ENCODE data around the gene TGFB1. TPM values are rescaled to one million over a fixed set of nuclear protein-coding genes. Genes with fewer than 3 reads are reported as not detected.

The TGFB1 gene
- total and polyA plus RNA-seq, 9 of the 15 experiments (the other 6 are each of a cell fraction or from before 2014, with no cell fraction given): 0.24 to 159 (median 17.2) TPM

DNA sequence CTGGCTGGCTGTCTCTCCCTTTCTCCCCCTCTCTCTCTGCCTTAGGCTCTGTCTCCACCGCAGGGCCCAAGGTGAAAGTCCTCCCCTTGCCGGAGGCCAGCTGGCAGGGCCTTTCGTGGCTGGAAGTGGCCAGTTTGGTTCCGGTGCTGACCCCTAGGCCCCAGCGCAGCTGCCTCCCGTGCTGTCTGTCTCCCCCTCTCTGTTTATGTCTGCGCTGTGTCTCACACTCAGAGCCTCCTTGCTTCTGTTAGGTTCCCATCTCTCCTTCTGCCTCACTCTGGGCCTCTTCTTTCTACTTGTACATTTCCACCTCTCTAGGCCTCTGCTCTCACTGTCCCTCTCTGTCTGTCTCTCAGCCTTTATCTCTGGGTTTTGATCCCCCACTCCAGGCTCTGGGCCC is 30.7 kb downstream of the TGFB1 start:
- in situ Hi-C loops (cut with MboI) (loop anchor here (25.0 kb wide), 1 partner anchor 239 kb away; no protein-coding TSS in a partner anchor), intact Hi-C loops (cut with micrococcal nuclease) (loop anchor here (1.0 to 10.0 kb wide), 3 partner anchors 29 to 242 kb away; partner anchors contain the start of gene DMAC2)
- POLR2A ChIA-PET: interaction anchor here (0.6 kb wide), 1 partner anchor 1184 kb away, joined by 3 read pairs; no protein-coding TSS in a partner anchor
- H3K79me2 ChIP-seq (ENCODE audit: control insufficient read depth, insufficient read depth, low read length): peaks cover 44% of the 10 kb centered on the region
- peaks cover 8% of the 10 kb centered on the region; the same call in 1 of the 2 replicates for H4K20me1 ChIP-seq (replicated peaks; ENCODE audit: control insufficient read depth, insufficient read depth, low read length)
- peak overlapping the region; percentile 95 for H3K27ac ChIP-seq (ENCODE audit: extremely low read depth, low read depth, low read length)
- H3K9me1 ChIP-seq (ENCODE audit: control insufficient read depth, insufficient read depth, low read length): peaks cover 9% of the 10 kb centered on the region
- peak overlapping the region; percentile 73 to 92 for H3K9ac ChIP-seq (ENCODE audit: insufficient read depth in 1 of 2, low read depth in 2 of 2, low read length in 2 of 2)
- 18% methylated on average over 7 of the region's 7 CpGs for WGBS (ENCODE audit: insufficient coverage, low coverage, missing lambda C conversion rate)
- FAIRE-seq (peak; percentile 76), DNase-seq (ENCODE audit: extremely low read depth in 1 of 4, low spot score in 3 of 4) (no peak), ATAC-seq (peak; percentile 4)
- CTCF ChIA-PET (ENCODE audit: low intra/inter-chr PET ratio): no interaction called here
- H2AFZ ChIP-seq (ENCODE audit: low read depth, low read length): no peak overlapping the region
- peaks cover 79% of the 10 kb centered on the region for H3K36me3 ChIP-seq (ENCODE audit: control insufficient read depth, insufficient read depth, low read length)
- peaks cover 59 to 74% of the 10 kb centered on the region in 2 experiments for H3K4me1 ChIP-seq (replicated peaks in 1 of 2; ENCODE audit: control insufficient read depth in 2 of 2, insufficient read depth in 2 of 2, low read length in 2 of 2)
- peak overlapping the region; percentile 74 for H3K4me2 ChIP-seq (ENCODE audit: insufficient read depth, low read length)
- H3K27me3 ChIP-seq (ENCODE audit: control insufficient read depth in 2 of 2, insufficient read depth in 2 of 2, low read length in 2 of 2): no peaks in the 10 kb centered on the region
- H3K4me3 ChIP-seq: peak overlapping the region; percentile 13; the same call in 1 of the 2 replicates
- no peaks in the 10 kb centered on the region for H3K9me3 ChIP-seq (replicated peaks; ENCODE audit: control insufficient read depth, insufficient read depth, low read depth, low read length)
- BruUV-seq (replicated peaks): no TSS peak
- TF ChIP-seq ETS2 (tag; IDR thresholded peaks at IDR 0.05; ENCODE audit: borderline replicate concordance, poor library complexity, severe bottlenecking) (no peak), ZBTB2 (IDR thresholded peaks at IDR 0.05) (0 out of 2 replicates have a peak, but pooled peaks have one; percentile 35), RBM17 (IDR thresholded peaks at IDR 0.05; ENCODE audit: borderline replicate concordance, low read depth, low read length) (no peak), YBX1 (IDR thresholded peaks at IDR 0.05) (no peak), POLR2H (tag; IDR thresholded peaks at IDR 0.05; ENCODE audit: low read depth) (no peak), ZFX (CRISPR knock-in tag; IDR thresholded peaks at IDR 0.05) (peak; percentile 45; the same call in 1 of the 2 replicates), SMAD4 (CRISPR knock-in tag; conservative IDR thresholded peaks at IDR 0.05) (peak; percentile 49), ZNF280B (CRISPR knock-in tag; IDR thresholded peaks at IDR 0.05) (no peak), ZZZ3 (IDR thresholded peaks at IDR 0.05) (no peak), MCM5 (IDR thresholded peaks at IDR 0.05; ENCODE audit: low read depth) (no peak)
- TF ChIP-seq, protein P1, sequence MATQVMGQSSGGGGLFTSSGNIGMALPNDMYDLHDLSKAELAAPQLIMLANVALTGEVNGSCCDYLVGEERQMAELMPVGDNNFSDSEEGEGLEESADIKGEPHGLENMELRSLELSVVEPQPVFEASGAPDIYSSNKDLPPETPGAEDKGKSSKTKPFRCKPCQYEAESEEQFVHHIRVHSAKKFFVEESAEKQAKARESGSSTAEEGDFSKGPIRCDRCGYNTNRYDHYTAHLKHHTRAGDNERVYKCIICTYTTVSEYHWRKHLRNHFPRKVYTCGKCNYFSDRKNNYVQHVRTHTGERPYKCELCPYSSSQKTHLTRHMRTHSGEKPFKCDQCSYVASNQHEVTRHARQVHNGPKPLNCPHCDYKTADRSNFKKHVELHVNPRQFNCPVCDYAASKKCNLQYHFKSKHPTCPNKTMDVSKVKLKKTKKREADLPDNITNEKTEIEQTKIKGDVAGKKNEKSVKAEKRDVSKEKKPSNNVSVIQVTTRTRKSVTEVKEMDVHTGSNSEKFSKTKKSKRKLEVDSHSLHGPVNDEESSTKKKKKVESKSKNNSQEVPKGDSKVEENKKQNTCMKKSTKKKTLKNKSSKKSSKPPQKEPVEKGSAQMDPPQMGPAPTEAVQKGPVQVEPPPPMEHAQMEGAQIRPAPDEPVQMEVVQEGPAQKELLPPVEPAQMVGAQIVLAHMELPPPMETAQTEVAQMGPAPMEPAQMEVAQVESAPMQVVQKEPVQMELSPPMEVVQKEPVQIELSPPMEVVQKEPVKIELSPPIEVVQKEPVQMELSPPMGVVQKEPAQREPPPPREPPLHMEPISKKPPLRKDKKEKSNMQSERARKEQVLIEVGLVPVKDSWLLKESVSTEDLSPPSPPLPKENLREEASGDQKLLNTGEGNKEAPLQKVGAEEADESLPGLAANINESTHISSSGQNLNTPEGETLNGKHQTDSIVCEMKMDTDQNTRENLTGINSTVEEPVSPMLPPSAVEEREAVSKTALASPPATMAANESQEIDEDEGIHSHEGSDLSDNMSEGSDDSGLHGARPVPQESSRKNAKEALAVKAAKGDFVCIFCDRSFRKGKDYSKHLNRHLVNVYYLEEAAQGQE (IDR thresholded peaks at IDR 0.05; ENCODE audit: borderline replicate concordance): peak; percentile 20; the same call in 1 of the 2 replicates
- TF ChIP-seq, protein P1 (CRISPR knock-in tag; IDR thresholded peaks at IDR 0.05; ENCODE audit: low read depth): no peak
